ENCODE measurements around the gene APPL1.

- no peak for TF ChIP-seq MYC (IDR thresholded peaks at IDR 0.05; ENCODE audit: insufficient read depth, insufficient read length, insufficient replicate concordance, low read length, severe bottlenecking)
- no peak for TF ChIP-seq EGR1 (IDR thresholded peaks at IDR 0.05; ENCODE audit: borderline replicate concordance in 1 of 2, low read depth in 2 of 2, low read length in 2 of 2)
- TF ChIP-seq CTCF (IDR thresholded peaks at IDR 0.05 in 2 of 3, conservative IDR thresholded peaks at IDR 0.05 in 1 of 3; ENCODE audit: control insufficient read depth in 2 of 3, extremely low read depth in 1 of 3, insufficient read depth in 1 of 3, low read depth in 3 of 3, low read length in 3 of 3), result no peak
- TF ChIP-seq RAD21 (IDR thresholded peaks at IDR 0.05; ENCODE audit: insufficient read depth, low read depth, low read length), result no peak
- no peak for TF ChIP-seq JUNB (IDR thresholded peaks at IDR 0.05)
- TF ChIP-seq USF2 (IDR thresholded peaks at IDR 0.05; ENCODE audit: borderline replicate concordance, low read depth, low read length), result no peak
- no peak for TF ChIP-seq CEBPB (IDR thresholded peaks at IDR 0.05; ENCODE audit: borderline replicate concordance in 1 of 2, low read depth in 2 of 2, low read length in 2 of 2)
- no peak for TF ChIP-seq SIX5 (IDR thresholded peaks at IDR 0.05; ENCODE audit: low read depth, low read length, severe bottlenecking)
- TF ChIP-seq ZNF24 (IDR thresholded peaks at IDR 0.05), result no peak
- no peak for TF ChIP-seq IRF3 (IDR thresholded peaks at IDR 0.05)
- TF ChIP-seq ATF3 (IDR thresholded peaks at IDR 0.05; ENCODE audit: borderline replicate concordance, extremely low read depth, low read depth, low read length), result no peak
- TF ChIP-seq REST (IDR thresholded peaks at IDR 0.05; ENCODE audit: low read depth, low read length), result no peak
- no peak for TF ChIP-seq BRCA1 (IDR thresholded peaks at IDR 0.05; ENCODE audit: low read depth, low read length)
Observed at GRCh38 chr3:57314204-57314603, 86.7 kb downstream of the APPL1 start.

Measured in GM12878 (cell line).